Loucy (cell line): ENCODE measurements around the gene PIR.

Source experiments
- H2AFZ ChIP-seq: fragments of 200-600 bp; sonication (generic); 2 replicates; pipeline ENCODE4 v1.6.0; 2016; ENCODE audit warnings: antibody characterized with exemption, mild to moderate bottlenecking, low read length, moderate library complexity
- H3F3A ChIP-seq: fragments of 200-600 bp; 2 replicates; pipeline ENCODE4 v1.6.0; 2016; ENCODE audit warnings: antibody characterized with exemption, low read depth, mild to moderate bottlenecking
- H3K27me3 ChIP-seq: fragments of 200-600 bp; sonication (generic); 2 replicates; pipeline ENCODE4 v1.6.1; 2014; ENCODE audit warnings: low read length, mild to moderate bottlenecking; ENCODE audit not compliant: insufficient read depth, poor library complexity, severe bottlenecking
- H3K36me3 ChIP-seq: fragments of 200-600 bp; sonication (generic); 2 replicates; pipeline ENCODE4 v1.6.1; 2016; ENCODE audit warnings: low read length; ENCODE audit not compliant: insufficient read depth
- H3K4me1 ChIP-seq: fragments of 200-600 bp; sonication (generic); 2 replicates; pipeline ENCODE4 v1.5.1; 2014; ENCODE audit warnings: low read length, mild to moderate bottlenecking; ENCODE audit not compliant: insufficient read depth, poor library complexity, severe bottlenecking
- H3K4me2 ChIP-seq: fragments of 200-600 bp; sonication (generic); 2 replicates; pipeline ENCODE4 v1.6.0; 2014; ENCODE audit warnings: antibody characterized with exemption, low read length, low read depth, mild to moderate bottlenecking; ENCODE audit not compliant: poor library complexity, severe bottlenecking
- H3K4me3 ChIP-seq: fragments of 200-600 bp; sonication (generic); 2 replicates; pipeline ENCODE4 v1.5.1; 2014; ENCODE audit warnings: low read length, mild to moderate bottlenecking, mixed read lengths; ENCODE audit not compliant: poor library complexity, severe bottlenecking
- H3K79me2 ChIP-seq: fragments of 200-600 bp; sonication (generic); 2 replicates; pipeline ENCODE4 v1.6.1; 2014; ENCODE audit warnings: low read length; ENCODE audit not compliant: insufficient read depth
- H3K9ac ChIP-seq: fragments of 200-600 bp; sonication (generic); 2 replicates; pipeline ENCODE4 v1.6.0; 2014; ENCODE audit warnings: mild to moderate bottlenecking, low read depth, low read length, moderate library complexity; ENCODE audit not compliant: poor library complexity, severe bottlenecking
- H3K9me2 ChIP-seq: fragments of 200-600 bp; sonication (generic); replicated peaks from 2 replicates; pipeline ENCODE4 v1.6.1; 2016; ENCODE audit warnings: low read depth, low read length, mixed read lengths
- H3K9me3 ChIP-seq: fragments of 200-600 bp; sonication (generic); 2 replicates; pipeline ENCODE4 v1.6.1; 2014; ENCODE audit warnings: mild to moderate bottlenecking, antibody characterized with exemption, low read length, low read depth; ENCODE audit not compliant: insufficient read depth
- H4K20me1 ChIP-seq: fragments of 200-600 bp; sonication (generic); 2 replicates; pipeline ENCODE4 v1.6.0; 2014; ENCODE audit warnings: antibody characterized with exemption, low read length, mild to moderate bottlenecking; ENCODE audit not compliant: insufficient read depth, poor library complexity, severe bottlenecking
- CTCF ChIP-seq: fragments of 200-600 bp; sonication (generic); conservative IDR thresholded peaks from 2 replicates; pipeline ENCODE4 v1.5.1; 2014; ENCODE audit warnings: mild to moderate bottlenecking, antibody characterized with exemption, low read length
- EZH2phosphoT487 ChIP-seq: fragments of 200-600 bp; IDR thresholded peaks from 2 replicates; pipeline ENCODE4 v1.6.1; 2018; ENCODE audit warnings: antibody characterized with exemption, mild to moderate bottlenecking, moderate library complexity, borderline replicate concordance

PIR gene

GRCh38 chrX:15522464-15522863 is 29.3 kb upstream of the PIR start:
- Histone ChIP-seq H3K27me3 (no peaks in the 10 kb centered on the region), H3K9ac (no peak overlapping the region), H3K4me2 (no peak overlapping the region), H3K9me3 (no peaks in the 10 kb centered on the region), H2AFZ (no peak overlapping the region), H4K20me1 (no peaks in the 10 kb centered on the region), H3K4me1 (no peaks in the 10 kb centered on the region), H3K4me3 (no peak overlapping the region), H3K36me3 (no peaks in the 10 kb centered on the region), H3K79me2 (no peaks in the 10 kb centered on the region), H3F3A (no peaks in the 10 kb centered on the region), H3K9me2 (no peaks in the 10 kb centered on the region)
- no peak for TF ChIP-seq CTCF
- no peak for TF ChIP-seq EZH2phosphoT487

GRCh38 chrX:15515931-15516330 is 22.8 kb upstream of the PIR start:
- Histone ChIP-seq H3K27me3 (no peaks in the 10 kb centered on the region), H3F3A (no peaks in the 10 kb centered on the region; the same call in 1 of the 2 replicates), H3K9me3 (no peaks in the 10 kb centered on the region), H3K4me2 (peak overlapping the region; percentile 59), H3K79me2 (no peaks in the 10 kb centered on the region), H4K20me1 (no peaks in the 10 kb centered on the region), H2AFZ (0 out of 2 replicates have a peak overlapping the region, but pooled peaks have one; percentile 50), H3K4me1 (peaks cover 33% of the 10 kb centered on the region), H3K4me3 (peak overlapping the region; percentile 26), H3K36me3 (no peaks in the 10 kb centered on the region), H3K9me2 (no peaks in the 10 kb centered on the region), H3K9ac (peak overlapping the region; percentile 53)
- TF ChIP-seq CTCF: no peak
- no peak for TF ChIP-seq EZH2phosphoT487

GRCh38 chrX:15514279-15514678 is 21.1 kb upstream of the PIR start:
- Histone ChIP-seq H3K4me2 (no peak overlapping the region), H3F3A (no peaks in the 10 kb centered on the region; the same call in 1 of the 2 replicates), H3K9me3 (no peaks in the 10 kb centered on the region), H3K9ac (no peak overlapping the region), H3K9me2 (no peaks in the 10 kb centered on the region), H3K27me3 (no peaks in the 10 kb centered on the region), H3K79me2 (no peaks in the 10 kb centered on the region), H4K20me1 (no peaks in the 10 kb centered on the region), H3K36me3 (no peaks in the 10 kb centered on the region), H3K4me3 (no peak overlapping the region), H2AFZ (no peak overlapping the region), H3K4me1 (peaks cover 33% of the 10 kb centered on the region)
- TF ChIP-seq EZH2phosphoT487 (no peak), CTCF (no peak)
